ENCODE measurements around the gene ARL10. TPM values are rescaled to one million over a fixed set of nuclear protein-coding genes. Genes with fewer than 3 reads are reported as not detected.

Gene ARL10
- total RNA-seq, 2 donors from 2014 or later: 10.2 to 11.4 TPM

GRCh38 chr5:176342158-176342483 is 23.2 kb upstream of the ARL10 start:
- Histone ChIP-seq H3K27ac (ENCODE audit: low read depth, low read length) (no peak overlapping the region), H3K4me3 (ENCODE audit: low read length) (no peak overlapping the region), H3K4me1 (ENCODE audit: control insufficient read depth, insufficient read depth, low read length) (no peaks in the 10 kb centered on the region), H3K9me3 (ENCODE audit: control insufficient read depth, low read length) (no peaks in the 10 kb centered on the region), H3K27me3 (ENCODE audit: control insufficient read depth, insufficient read depth, low read length, poor library complexity, severe bottlenecking) (no peaks in the 10 kb centered on the region), H3K36me3 (ENCODE audit: control insufficient read depth, insufficient read depth, low read length) (peaks cover 70% of the 10 kb centered on the region), H3K9ac (ENCODE audit: extremely low read depth, low read length, poor library complexity, severe bottlenecking) (no peak overlapping the region)
- no peaks in the 10 kb centered on the region for H3K9me3 Mint-ChIP-seq
- no peaks in the 10 kb centered on the region for H3K27me3 Mint-ChIP-seq (ENCODE audit: insufficient read depth)
- H3K36me3 Mint-ChIP-seq (ENCODE audit: low read depth): peaks cover 59% of the 10 kb centered on the region
- TF ChIP-seq CTCF (conservative IDR thresholded peaks at IDR 0.05): no peak
- DNase-seq: no peak
- WGBS, 2 experiments (ENCODE audit: insufficient coverage in 1 of 2, insufficient read length in 1 of 2): 88% methylated on average over 1 of the region's 1 CpG; no CpG with 5 or more reads in 1 of the 2 experiments
- H3K4me3 Mint-ChIP-seq: no peak overlapping the region
- no peak overlapping the region for H3K27ac Mint-ChIP-seq
- no peaks in the 10 kb centered on the region for H3K4me1 Mint-ChIP-seq

DNA sequence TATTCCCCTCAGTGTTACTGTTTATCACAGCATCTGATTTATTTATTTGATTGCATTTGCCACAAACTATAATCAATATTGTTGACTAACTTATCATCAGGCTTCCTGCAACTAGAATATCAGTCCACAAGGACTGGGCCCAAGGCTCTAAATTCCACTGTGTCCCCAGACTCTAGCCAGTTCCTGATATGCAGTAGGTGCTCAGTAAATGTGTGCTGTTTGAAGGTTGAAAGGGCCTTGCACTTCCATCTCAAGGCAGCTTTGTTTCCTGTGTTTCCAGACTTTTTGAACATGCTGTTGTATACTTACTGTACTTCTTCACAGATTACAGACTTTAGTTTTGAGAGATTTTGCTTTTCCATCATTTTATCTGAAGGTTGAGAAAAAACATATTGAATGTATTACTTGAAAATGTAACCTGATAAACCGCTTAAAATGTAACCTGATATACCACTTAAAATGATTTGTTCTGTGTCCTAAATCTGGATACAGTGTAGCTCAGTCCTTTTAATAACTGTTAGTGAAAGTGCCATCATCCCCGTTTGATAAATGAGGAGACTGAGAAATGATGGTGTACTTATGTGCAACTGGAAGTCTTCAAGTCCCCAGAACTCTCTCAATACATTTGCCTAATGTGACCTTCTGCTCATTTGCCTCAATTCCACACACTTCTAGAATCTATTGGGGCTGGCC is 22.4 kb upstream of the ARL10 start:
- no peak overlapping the region for H3K4me3 ChIP-seq (ENCODE audit: low read length)
- H3K9me3 Mint-ChIP-seq: no peaks in the 10 kb centered on the region
- H3K4me1 ChIP-seq (ENCODE audit: control insufficient read depth, insufficient read depth, low read length): no peaks in the 10 kb centered on the region
- H3K36me3 Mint-ChIP-seq (ENCODE audit: low read depth): peaks cover 61% of the 10 kb centered on the region
- H3K27ac ChIP-seq (ENCODE audit: low read depth, low read length): no peak overlapping the region
- H3K36me3 ChIP-seq (ENCODE audit: control insufficient read depth, insufficient read depth, low read length): peaks cover 70% of the 10 kb centered on the region
- H3K4me3 Mint-ChIP-seq: no peak overlapping the region
- no peak overlapping the region for H3K9ac ChIP-seq (ENCODE audit: extremely low read depth, low read length, poor library complexity, severe bottlenecking)
- no peak for TF ChIP-seq CTCF (conservative IDR thresholded peaks at IDR 0.05)
- WGBS, 2 experiments (ENCODE audit: insufficient coverage in 1 of 2, insufficient read length in 1 of 2): 77 to 90% methylated on average over 2 of the region's 2 CpGs
- H3K4me1 Mint-ChIP-seq: no peaks in the 10 kb centered on the region
- no peaks in the 10 kb centered on the region for H3K27me3 ChIP-seq (ENCODE audit: control insufficient read depth, insufficient read depth, low read length, poor library complexity, severe bottlenecking)
- DNase-seq: no peak
- no peaks in the 10 kb centered on the region for H3K9me3 ChIP-seq (ENCODE audit: control insufficient read depth, low read length)
- H3K27ac Mint-ChIP-seq: no peak overlapping the region
- no peaks in the 10 kb centered on the region for H3K27me3 Mint-ChIP-seq (ENCODE audit: insufficient read depth)

GRCh38 chr5:176350416-176350815 is 14.9 kb upstream of the ARL10 start:
- Mint-ChIP-seq H3K4me1 (peaks cover 3% of the 10 kb centered on the region), H3K36me3 (ENCODE audit: low read depth) (peaks cover 88% of the 10 kb centered on the region), H3K4me3 (no peak overlapping the region), H3K27ac (peak overlapping the region; percentile 2), H3K9me3 (no peaks in the 10 kb centered on the region), H3K27me3 (ENCODE audit: insufficient read depth) (no peaks in the 10 kb centered on the region)
- H3K9ac ChIP-seq (ENCODE audit: extremely low read depth, low read length, poor library complexity, severe bottlenecking): no peak overlapping the region
- whole genome bisulfite sequencing, 2 experiments (ENCODE audit: insufficient coverage in 1 of 2, insufficient read length in 1 of 2): 93 to 95% methylated on average over 4 to 8 of the region's 8 CpGs
- no peak overlapping the region for H3K4me3 ChIP-seq (ENCODE audit: low read length)
- peaks cover 99% of the 10 kb centered on the region for H3K36me3 ChIP-seq (ENCODE audit: control insufficient read depth, insufficient read depth, low read length)
- DNase-seq: no peak
- TF ChIP-seq CTCF (conservative IDR thresholded peaks at IDR 0.05): no peak
- no peaks in the 10 kb centered on the region for H3K27me3 ChIP-seq (ENCODE audit: control insufficient read depth, insufficient read depth, low read length, poor library complexity, severe bottlenecking)
- no peaks in the 10 kb centered on the region for H3K9me3 ChIP-seq (ENCODE audit: control insufficient read depth, low read length)
- no peaks in the 10 kb centered on the region for H3K4me1 ChIP-seq (ENCODE audit: control insufficient read depth, insufficient read depth, low read length)
- H3K27ac ChIP-seq (ENCODE audit: low read depth, low read length): no peak overlapping the region
